HL-60/S4 (cell line): Measurements from ENCODE around the gene TRDMT1.

Experiments
- in situ Hi-C: fragments of 300-500 bp; cut with MboI; formaldehyde crosslinking; loops from 2 replicates; pipeline ENCODE4 v1.14.3; 2022; ENCODE audit warnings: low sequenced_read_pairs

TRDMT1 gene

DNA sequence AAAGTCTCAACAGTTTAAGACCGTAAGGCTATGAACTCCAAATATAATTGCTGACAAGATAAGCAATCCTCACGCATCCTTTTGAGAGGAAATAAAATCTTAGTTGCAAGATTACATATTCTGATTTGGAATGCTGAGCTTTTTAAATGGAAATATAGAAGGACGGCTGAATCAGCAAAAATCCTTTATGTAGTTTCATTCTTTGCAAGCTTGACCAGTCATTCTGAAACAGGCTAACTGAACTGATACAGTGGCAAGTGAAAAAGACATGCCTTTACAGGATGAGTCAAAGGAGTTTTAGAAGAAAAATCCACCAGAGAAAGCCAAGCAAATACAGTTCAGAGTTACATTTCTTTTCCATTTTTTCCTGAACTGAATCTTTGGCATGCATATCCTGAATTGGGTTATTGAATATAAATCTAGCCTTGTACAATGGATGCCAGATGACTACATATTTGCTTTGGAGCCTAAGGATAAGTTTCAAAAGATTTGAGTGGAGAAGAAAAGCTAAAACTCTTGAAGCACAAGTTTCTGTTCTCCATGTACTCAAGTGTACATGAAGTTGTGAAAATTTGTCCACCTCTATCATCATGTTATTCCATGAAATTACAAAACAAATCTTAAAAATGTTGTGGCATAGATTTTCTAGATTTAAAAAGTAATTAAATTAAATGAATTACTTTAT, 30.9 kb upstream of the TRDMT1 start:
- in situ Hi-C loops = no loop called here

DNA sequence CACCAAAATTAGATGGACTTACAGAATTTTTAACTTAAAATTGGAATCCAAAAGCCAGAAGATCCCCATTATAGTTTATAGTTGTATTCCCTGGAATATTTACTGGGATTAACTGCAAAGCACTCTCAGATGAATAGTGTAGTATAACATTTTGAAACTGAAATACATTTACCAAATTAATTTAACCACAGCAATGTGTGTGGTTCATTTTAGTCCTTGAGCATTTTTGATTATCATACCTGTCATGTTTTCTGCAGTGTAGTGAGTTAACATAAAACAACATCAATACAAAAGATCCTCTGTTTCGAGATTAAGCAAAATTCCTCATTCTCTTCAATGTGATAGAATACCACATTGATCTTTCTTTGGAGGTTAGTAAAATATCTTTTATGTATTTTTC, 30.3 kb upstream of the TRDMT1 start:
- in situ Hi-C loops = no loop called here

DNA sequence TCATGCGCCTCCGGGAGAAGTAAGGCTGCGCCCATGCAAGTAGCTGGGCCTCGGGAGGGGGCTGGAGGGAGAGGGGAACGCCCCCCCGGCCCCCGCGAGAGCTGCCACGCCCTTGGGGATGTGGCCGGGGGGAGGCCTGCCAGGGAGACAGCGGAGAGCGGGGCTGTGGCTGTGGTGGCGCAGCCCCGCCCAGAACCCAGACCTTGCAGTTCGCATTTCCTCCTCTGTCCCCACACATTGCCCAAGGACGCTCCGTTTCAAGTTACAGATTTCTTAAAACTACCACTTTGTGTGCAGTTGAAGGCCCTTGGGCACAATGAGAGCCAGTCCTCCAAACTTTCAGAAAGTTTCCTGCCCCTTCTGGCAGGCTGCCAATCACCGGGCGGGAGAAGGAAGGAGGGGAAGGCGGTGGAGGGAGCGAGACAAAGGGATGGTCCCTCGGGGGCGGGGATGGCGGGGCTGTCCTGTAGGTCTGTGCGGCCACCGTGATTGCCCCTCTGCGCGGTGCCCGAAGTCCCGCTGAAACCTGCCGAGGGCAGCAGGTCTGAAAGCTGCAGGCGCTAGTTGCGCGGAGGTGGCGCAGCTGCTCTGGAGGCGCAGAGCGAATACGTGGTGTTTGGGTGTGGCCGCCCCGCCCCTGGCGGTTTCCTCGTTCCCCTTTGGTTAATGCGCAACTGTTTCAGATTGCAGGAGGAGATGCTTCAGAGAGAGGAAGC, 28.7 kb upstream of the TRDMT1 start:
- in situ Hi-C loops = no loop called here

DNA sequence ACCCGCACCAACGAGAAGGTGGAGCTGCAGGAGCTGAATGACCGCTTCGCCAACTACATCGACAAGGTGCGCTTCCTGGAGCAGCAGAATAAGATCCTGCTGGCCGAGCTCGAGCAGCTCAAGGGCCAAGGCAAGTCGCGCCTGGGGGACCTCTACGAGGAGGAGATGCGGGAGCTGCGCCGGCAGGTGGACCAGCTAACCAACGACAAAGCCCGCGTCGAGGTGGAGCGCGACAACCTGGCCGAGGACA, 28.2 kb upstream of the TRDMT1 start:
- in situ Hi-C loops = no loop called here

DNA sequence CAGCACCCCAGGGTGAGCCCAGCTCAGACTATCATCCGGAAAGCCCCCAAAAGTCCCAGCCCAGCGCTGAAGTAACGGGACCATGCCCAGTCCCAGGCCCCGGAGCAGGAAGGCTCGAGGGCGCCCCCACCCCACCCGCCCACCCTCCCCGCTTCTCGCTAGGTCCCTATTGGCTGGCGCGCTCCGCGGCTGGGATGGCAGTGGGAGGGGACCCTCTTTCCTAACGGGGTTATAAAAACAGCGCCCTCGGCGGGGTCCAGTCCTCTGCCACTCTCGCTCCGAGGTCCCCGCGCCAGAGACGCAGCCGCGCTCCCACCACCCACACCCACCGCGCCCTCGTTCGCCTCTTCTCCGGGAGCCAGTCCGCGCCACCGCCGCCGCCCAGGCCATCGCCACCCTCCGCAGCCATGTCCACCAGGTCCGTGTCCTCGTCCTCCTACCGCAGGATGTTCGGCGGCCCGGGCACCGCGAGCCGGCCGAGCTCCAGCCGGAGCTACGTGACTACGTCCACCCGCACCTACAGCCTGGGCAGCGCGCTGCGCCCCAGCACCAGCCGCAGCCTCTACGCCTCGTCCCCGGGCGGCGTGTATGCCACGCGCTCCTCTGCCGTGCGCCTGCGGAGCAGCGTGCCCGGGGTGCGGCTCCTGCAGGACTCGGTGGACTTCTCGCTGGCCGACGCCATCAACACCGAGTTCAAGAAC, 27.7 kb upstream of the TRDMT1 start:
- in situ Hi-C loops = no loop called here

DNA sequence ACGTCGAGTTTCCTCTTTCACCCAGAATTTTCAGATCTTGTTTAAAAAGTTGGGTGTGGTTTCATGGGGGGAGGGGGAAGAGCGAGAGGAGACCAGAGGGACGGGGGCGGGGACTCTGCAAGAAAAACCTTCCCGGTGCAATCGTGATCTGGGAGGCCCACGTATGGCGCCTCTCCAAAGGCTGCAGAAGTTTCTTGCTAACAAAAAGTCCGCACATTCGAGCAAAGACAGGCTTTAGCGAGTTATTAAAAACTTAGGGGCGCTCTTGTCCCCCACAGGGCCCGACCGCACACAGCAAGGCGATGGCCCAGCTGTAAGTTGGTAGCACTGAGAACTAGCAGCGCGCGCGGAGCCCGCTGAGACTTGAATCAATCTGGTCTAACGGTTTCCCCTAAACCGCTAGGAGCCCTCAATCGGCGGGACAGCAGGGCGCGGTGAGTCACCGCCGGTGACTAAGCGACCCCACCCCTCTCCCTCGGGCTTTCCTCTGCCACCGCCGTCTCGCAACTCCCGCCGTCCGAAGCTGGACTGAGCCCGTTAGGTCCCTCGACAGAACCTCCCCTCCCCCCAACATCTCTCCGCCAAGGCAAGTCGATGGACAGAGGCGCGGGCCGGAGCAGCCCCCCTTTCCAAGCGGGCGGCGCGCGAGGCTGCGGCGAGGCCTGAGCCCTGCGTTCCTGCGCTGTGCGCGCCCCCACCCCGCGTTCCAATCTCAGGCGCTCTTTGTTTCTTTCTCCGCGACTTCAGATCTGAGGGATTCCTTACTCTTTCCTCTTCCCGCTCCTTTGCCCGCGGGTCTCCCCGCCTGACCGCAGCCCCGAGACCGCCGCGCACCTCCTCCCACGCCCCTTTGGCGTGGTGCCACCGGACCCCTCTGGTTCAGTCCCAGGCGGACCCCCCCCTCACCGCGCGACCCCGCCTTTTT, 26.9 kb upstream of the TRDMT1 start, which contains the start of gene VIM:
Gene VIM (plus strand): TSS at position 151 of the 925 bp plus-strand sequence. CDS start 1,182 bp downstream, outside the sequence.
- in situ Hi-C loops = no loop called here

DNA sequence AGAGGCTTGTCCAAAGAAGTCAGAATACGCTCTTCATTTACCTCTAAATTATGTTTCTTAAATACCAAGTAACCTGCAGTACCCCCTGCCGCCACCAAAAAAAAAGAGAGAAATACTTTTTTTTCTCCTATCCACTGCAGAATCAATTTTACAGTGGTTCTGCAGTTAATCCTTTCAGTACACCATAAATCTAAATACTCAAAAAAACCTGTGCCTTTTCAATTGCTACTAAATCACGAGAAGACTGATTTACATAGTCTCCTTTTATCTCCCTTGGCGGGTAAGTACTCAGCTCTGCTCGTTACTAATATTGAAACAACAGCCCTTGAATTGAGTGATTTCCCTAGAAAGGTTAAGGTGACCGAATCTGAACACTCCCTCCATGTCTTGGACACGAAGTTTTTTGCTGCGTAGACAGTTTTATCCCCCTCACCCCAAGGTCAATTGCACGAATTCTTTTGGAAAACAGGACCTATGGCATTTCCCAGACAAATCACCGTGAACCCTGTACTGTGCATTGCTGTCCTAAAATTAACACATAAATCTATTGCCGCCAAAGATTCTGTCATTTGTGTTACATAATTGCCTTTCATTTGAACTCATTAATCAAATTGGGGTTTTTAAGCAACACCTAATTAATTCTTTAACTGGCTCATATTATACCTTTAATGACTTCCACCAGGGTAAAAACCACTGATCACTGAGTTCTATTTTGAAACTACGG, 26.1 kb upstream of the TRDMT1 start:
- in situ Hi-C loops = no loop called here

DNA sequence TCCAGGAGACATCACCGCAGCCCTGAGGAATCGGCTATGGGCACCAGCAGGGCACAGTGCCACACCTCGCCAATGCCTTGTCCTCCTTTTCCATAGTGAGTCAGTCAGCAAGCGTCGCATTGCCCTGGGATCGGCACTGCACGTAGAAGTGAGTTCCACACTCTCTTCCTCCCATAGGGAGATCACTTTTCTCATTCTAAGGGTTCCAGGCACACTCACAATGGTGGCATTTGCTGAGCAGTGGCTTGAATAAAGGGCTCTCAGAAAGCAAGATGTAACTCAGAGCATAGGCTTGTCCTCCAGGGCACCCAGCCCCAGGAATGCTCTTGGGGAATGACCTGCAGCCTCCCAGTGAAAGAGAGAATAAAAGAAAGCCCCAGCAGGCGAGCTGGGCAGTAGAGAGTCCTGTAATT, 25.4 kb upstream of the TRDMT1 start:
- in situ Hi-C loops = no loop called here

DNA sequence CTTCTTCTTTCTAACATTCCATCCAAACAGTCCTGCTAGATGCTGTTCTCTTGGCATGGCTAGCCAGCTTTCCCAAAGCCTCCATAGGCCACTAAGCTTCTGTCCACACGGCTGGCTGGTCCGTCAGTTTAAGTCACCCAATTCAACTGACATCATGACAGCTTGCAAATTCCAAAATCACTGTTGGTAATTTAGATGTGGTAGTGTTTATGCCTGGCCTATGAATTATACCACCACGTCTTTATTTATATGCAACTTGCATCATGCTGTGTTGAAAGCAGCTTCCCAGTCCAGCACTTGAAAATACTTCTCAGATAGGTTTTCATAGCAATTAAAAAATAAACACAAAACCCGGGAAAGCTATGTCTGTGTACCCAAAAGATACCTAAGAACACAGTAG, 24.3 kb upstream of the TRDMT1 start:
- in situ Hi-C loops = no loop called here

DNA sequence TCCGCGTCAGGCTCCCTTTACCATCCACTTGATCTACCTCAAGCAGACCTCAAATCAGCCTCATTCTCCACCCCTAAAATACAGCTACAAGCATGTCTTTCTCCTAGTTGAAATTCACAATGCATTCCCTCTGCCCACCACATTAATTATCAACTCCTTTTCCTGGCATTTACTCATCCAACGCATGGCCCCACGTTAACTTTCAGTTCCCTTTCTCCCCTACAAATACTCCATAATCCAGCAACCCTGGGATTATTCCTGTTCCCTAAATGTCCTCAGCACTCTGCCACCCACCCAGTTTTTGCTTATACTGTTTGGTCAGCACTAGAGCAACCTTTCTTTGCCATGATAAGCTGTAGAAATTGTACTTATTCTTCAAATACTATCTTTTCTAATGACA, 20.9 kb upstream of the TRDMT1 start:
- in situ Hi-C loops = no loop called here

DNA sequence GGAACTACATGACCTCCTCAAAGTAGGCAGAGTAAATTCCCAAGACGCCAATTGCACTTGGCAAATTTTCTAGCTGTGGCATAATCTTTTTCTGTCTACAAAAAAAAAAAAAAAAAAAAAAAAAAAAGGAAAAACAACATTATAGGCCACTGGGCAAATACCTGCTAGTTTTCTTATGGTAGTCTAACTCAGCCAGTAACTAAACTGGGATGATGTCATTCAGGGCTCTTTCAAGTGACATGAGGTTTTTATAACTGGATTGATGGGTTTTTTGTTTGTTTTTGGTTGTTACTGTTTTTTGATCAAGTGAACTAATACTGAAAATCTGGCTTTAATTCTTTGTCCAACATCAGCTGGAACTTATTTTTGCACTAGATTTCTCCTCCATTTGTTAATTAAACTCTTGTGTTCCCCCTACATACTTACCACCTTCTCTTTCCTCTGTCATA, 19.2 kb upstream of the TRDMT1 start:
- in situ Hi-C loops = no loop called here

DNA sequence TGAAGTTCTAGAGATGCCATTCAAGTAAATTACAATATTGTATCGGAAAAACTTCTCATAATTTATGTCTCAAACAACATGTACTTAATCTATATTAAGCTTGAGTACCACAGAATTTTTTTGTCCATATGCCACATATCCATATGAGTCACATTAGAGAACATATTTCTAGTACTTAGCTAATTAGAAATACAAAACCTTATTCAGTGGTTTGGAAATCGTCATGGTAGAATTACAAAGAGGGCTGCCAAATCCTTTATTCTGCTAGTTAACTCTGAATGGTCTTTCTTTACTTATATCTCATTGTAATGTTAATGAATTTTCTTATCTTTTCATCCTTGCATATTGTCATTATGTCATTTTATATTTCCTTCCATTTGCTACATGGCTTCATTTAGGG, 17.6 kb upstream of the TRDMT1 start:
- in situ Hi-C loops = no loop called here

DNA sequence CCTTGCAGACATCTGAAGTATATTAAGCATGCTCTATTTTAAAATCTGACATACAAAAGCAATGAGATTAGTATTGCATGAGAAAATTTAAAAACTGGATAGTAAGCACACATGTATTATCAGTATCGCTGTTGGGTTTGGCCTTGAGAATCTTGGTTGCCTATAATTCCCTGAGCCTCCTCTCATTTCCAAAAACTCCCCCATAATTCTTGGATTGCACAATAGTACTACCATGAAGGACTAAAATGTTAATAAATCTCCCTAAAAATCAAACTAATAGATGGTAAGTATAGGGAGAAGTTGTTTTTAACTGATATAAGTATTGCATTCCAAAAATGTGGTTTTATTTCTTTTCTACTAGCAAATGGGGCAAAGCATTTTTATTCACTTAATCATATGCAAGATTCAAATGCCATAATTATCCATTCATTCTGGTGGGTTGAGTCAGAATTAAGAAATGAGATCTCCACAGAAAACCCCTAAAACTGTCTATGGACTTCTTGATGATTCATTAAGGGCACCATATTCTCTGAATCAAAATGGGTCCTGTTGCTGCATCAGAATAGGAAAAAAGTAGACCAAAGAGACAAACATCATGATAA, 16.3 kb upstream of the TRDMT1 start:
- in situ Hi-C loops = no loop called here

DNA sequence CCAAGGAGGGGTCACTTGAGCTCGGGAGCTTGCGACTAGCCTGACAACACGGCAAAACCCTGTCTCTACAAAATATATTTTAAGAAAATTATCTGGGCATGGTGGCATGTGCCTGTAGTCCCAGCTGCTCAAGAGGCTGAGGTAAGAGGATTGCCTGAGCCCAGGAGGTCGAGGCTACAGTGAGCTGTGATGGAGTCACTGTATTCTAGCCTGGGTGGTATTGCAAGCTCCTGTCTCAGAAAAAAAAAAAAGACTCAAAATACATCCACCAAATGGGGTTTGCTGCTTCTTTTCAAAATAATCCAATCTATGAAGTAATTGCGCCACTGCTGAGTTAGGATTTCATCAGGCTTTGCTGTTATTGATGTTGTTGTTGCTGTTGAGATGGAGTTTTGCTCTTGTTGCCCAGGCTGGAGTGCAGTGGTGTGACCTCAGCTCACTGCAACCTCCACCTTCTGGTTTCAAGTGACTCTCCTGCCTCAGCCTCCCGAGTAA, 15.5 kb upstream of the TRDMT1 start:
- in situ Hi-C loops = no loop called here

DNA sequence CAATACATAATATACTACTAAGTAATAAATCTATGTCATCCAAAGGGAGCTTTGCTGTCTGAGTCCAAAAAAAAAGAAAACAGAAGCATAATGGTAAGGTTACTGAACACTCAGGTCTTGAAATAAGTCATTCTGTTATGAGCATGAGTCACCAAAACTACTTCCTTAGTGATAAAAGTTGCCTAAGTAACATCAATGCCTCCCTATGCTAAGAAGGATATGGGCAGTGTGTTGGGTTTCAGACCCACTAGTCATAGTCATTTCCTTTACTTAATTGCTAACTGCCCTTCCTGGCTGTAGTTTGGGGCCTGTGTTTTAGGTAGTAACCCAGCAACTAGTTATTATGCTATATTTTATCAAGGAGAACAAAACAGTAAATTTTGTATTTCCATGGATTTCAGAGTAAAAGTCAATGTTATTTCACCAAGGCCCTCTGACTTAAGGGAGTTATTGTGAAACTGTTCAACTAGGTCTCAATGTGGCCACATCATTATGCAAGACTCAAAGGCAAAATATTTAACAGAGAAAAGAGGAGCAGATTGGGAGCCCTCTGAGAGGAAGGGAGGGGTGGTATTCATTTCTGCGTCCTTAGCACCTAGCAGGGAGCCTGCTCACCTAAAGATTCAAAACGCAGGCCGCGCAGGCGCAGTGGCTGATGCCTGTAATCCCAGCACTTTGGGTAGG, 14.9 kb upstream of the TRDMT1 start:
- in situ Hi-C loops = no loop called here

DNA sequence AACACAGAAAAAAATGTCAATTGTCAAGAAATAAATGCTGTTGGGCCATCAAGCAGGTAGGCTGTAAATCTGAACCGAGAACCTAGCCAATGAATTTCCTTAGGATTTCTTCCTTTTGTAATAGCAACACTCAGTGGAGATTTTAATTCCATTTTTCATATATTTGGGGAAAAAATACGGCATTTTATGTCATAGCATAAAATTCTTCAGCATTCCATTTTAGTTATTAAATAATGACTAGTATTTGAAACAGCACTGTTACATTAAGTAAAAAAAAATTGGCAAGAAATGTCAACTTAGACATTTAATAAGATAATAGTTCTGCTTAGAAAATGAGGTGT, 14.3 kb upstream of the TRDMT1 start:
- in situ Hi-C loops = no loop called here

DNA sequence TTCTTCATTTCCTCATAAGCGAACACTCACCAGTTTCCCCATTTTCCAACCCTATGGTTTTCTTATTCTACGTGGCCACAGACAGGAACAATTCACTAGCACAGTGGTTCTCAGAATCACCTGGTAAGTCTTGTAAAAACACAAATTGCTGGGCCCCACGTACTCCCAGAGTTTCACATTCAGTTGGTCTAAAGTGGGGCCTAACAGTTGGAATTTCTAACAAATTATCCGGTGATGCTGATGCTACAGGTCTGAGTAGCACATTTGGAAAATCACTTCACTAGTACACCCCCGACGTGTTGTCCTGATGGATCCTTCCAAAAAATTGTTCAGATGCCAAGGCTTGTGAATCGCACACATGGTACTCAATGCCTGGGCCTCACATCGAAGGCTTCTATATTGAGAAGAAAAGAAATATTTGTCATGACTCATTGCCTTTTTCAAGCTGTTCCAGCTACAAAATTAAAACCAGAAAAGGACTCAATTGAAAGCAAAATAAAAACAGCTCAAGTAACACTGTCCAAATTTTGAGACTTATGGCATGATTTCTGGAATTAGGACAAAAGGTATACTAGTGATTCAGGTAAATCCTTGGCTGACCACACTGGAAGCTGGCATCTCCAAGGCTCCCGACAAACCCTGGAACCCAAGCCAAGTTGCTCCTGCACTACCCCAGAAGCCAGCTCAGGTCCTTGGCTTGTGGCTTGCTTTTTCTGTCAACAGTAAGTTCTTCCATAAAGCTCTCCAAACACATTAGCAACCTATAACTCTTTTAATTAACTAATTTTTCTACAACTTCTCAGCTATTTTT, 13.7 kb upstream of the TRDMT1 start:
- in situ Hi-C loops = no loop called here

DNA sequence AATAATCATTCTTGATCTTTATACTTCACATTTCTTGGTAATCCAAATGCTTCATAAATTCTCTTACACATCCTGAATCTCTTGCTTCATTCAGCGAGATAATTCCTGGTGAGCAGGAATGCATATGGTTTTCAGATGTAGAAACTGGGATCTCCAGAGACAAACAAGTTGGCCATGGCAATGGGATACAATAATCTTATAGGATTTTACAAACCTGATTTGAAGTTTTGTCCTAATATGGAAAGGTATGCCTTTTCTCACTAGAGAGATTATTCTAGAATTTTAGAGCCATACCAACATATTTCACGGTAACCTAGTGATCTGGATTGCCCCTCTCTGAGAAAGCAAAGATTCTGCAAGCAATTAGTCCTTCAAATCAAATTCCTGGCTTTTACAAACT, 13.1 kb upstream of the TRDMT1 start:
- in situ Hi-C loops = no loop called here
